GM21825 (cell line): ENCODE data around the gene PAEP.

ENCODE experiments used
- ATAC-seq: cut with Tn5 transposase; IDR thresholded peaks from one replicate; pipeline ENCODE4 v1.9.1; 2021; ENCODE audit warnings: mild to moderate bottlenecking, moderate library complexity; ENCODE audit not compliant: unreplicated experiment

The PAEP gene

DNA sequence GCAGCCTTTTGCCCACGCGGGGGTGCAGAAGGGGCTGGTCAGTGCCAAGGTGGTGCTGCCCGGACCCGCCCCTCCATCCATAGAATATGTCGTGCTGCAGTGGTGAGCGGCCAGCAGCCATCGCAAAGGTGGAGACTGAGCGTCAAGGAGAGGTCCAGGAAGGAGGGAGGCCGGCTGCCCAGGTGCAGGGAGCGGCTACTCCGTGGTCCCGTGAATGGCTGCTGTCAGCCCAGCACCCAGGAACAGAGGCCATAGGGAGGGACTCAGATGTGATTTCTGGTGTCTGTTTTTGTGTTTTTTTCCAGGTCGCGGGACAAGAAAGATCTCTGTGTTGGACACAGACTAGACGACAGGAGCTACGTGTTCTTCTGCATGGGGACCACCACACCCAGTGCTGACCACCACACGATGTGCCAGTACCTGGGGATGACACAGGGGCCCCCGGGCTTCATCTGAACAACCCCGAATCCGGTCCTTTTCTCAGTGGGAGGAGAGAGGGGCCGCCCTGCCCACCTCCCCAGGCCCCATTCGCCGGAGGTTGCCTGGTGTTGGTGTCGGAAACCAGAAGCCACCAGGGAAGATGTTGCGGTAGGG is 29.0 kb downstream of the PAEP start:
- no peak for ATAC-seq

- ATAC-seq, result no peak
Measured at GRCh38 chr9:135591506-135592330, 30.2 kb downstream of the PAEP start.

DNA sequence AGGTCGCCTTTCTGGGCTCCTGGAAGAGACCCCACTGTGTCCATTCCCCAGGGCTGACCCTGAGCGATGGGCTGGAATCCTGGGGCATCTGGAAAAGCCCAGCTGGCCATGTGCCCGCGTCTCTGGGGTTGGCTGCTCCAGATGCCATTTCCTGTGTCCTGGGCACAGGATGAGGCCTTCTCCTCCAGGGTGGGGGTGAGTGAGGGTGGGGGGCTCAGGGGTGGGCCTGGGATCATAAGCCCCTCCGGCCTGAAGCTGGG is 30.7 kb downstream of the PAEP start:
- ATAC-seq, result no peak

DNA sequence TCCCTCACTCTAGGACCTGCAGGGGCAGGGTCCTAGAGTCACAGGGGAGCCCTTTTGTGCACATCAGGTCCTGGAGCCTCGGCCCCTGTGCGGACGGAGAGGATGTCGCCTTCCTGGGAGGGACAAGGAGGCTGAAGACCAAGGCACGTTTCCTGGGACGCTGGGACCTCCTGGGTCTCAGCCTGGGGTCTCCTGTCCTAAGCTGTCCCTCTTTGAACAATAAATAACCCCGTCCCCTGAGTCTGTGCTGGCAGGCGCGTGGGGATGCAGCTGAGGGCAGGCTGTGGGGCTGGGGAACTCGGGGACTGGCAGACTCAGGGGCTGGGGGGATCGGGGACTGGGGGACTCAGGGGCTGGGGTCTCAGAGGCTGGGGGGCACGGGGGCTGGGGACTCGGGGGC is 31.1 kb downstream of the PAEP start:
- no peak for ATAC-seq

GRCh38 chr9:135596211-135596610 is 34.7 kb downstream of the PAEP start:
- no peak for ATAC-seq

DNA sequence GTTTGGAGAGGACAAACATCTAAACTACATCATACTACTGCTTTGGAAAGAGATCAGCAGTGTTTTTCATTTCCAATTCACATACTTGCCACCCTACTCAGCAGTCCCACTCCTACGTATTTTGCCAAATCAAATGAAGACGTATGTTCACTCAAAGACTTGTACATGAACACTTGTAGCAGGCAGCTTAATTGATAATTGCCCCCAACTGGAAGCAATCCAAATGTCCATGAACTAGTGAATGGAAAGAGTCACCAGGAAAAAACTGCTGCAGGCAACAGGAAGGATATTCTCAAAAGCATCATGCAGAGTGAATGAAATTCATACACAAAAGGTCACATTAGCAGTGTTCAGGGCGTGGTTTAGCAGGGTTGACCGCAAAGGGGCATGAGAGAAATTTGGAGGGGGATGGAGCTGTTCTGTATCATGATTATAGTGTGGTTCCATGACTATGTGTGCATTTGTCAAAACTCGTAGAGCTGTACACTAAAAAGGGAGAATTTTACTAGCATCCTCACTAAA is 38.8 kb downstream of the PAEP start:
- no peak for ATAC-seq

- ATAC-seq, result no peak
Measured at GRCh38 chr9:135601988-135602387, 40.4 kb downstream of the PAEP start.

DNA sequence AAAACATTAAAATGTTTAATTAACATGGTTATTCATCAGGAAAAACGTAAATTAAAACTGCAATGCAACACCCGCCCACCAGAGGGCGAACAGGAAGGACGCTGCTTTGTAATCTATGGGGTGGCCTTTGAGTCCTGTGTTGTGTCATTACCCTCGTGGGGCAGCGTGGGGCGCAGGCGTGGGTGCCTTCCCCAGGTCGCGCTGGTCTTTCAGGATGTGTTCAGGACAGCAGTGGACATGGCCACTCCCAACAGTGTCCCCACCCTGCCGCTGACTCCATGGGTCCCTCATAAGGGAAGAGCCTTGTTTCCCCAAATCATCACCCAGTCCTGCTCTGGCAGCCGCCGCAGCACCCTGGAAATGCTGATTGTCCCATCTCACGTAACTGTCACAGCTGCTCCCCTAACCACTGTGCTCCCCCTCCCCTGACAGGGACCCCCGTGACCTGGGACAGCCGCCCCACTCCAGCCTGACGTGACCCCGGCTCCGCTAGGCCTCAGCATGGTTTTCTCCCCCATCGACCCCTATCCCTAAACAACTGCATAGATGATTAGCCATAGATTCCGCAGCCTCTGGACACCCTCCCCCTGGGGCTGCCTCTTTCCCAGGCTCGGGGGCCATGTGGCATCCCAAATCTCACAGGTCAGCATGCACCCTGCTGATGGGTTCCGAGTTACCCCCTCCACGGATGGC is 41.4 kb downstream of the PAEP start:
- ATAC-seq, result no peak

DNA sequence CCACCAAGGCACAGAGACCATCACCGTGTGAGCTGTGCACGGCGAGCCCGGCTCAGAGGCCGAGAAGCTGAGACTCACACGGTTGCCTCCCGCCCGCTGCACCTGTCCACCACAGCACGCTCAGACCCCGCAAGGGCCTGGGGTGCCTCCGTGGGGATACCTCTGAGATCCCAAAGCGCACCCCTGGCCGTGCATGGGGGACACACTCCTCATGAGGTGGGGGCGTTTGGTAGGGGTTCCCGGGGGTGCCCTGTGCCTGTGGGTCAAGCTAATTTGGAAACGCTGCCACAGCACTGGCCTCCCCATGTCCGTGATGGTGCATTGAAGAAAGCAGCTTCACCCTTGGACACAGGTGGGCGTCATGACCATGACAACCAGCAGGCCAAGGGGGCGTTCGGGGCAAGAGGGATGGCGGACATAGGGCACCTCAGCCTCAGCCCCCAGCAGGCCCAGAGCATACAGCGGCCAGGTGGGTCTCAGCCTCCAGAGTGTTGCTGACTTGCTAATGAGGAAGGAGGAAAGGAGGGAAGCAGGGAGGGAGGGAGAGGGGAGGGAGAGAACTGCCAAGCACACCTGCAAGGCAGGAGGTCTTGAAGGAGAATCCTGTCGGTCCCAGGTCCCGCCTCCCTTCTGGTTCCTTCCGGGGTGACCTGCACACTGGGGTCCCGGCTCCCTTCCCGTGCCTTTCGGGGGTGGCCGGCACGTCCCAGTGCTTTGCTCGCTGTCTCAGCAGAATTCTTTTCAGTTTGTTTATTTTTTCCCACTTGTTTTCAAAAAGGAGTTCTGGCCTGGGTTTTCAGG is 43.1 kb downstream of the PAEP start:
- no peak for ATAC-seq

DNA sequence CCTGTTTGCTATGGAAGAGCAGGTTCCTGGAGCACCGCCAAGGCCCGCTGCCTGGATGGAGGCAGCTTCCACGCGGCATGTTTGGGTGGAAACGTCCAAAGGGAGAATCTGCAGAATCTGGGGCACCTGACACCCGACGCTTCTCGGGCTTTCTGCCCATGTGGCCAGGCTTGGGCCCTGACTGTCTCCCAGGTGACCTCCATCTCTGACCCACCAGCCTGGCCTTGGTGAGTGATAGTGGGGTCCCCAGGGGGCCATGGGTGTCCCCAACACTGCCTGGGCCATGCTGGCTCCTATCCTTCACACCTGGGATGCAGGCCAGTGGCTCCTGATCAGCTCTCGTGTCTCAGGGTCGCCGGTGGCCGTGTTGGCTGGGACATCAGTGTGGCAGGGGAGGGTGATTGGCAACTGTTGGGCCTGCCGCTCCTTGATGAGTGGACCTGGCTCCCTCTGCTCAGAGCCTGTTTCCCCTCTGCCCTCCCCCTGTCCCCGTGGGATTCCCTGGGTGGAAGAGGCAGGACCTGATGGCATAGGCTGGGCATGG is 43.8 kb downstream of the PAEP start:
- ATAC-seq, result no peak

GRCh38 chr9:135606885-135607259 is 45.3 kb downstream of the PAEP start:
- ATAC-seq, result no peak

- ATAC-seq, result no peak
Measured at GRCh38 chr9:135607401-135608293, 46.1 kb downstream of the PAEP start.

GRCh38 chr9:135608294-135608998 is 46.9 kb downstream of the PAEP start:
- no peak for ATAC-seq

DNA sequence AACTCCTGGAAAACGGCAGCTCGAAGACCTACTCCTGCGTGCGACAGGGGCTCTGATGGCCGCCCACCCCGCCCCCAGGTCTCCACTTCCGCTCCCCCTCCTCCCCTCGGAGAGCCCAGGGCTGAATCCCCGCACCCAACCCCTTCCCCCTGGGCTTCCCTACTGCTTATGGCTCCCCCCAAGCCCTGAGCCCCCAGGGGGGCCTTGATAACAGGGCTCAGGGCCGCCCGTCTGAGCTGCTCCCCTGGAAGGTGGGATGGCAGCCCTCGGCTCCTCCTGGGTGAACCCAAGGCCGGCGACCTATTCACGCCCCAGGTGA is 47.4 kb downstream of the PAEP start:
- ATAC-seq, result no peak

GRCh38 chr9:135609366-135609955 is 47.9 kb downstream of the PAEP start:
- ATAC-seq, result no peak

- ATAC-seq, result no peak
Measured at GRCh38 chr9:135610290-135611141, 49.0 kb downstream of the PAEP start.

GRCh38 chr9:135611142-135611874 is 49.8 kb downstream of the PAEP start:
- ATAC-seq, result no peak

DNA sequence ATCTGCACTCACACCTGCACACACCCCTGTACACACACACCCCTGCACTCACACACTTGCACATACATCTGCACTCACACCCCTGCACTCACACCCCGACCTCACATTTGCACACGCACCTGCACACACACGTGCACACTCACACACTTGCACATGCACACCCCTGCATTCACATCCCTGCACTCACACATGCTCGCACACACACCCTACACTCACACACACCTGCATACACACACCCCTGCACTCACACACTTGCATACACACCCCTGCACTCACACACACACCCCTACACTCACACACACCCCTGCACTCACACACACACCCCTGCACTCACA is 50.3 kb downstream of the PAEP start:
- no peak for ATAC-seq
